NCI-H2196 (cell line): ENCODE measurements around the gene LAMA3.

ENCODE experiments used
- DNase-seq: peaks from one replicate; lab custom pipeline; 2025; ENCODE audit not compliant: unreplicated experiment; lab: John Stamatoyannopoulos, UW

Gene LAMA3

DNA sequence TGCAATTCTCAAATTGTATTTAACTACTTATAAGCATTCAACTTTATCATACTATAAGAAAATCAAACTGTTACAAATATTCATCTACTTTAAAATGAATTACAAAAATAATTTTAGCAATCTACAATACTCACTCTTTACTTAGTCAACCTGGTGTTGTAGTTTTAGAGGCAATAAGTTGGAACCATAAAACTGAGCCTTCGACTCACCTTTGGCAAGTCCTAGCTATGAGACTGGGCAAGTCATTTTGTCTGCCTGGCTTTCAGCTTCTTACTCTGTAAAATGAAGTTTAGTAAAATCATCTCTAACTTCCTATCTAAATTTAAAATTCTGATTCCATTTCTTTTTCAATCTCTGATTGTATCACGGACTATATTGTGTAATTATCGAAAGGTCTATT, 161.0 kb downstream of the LAMA3 start:
- DNase-seq, result no peak

DNA sequence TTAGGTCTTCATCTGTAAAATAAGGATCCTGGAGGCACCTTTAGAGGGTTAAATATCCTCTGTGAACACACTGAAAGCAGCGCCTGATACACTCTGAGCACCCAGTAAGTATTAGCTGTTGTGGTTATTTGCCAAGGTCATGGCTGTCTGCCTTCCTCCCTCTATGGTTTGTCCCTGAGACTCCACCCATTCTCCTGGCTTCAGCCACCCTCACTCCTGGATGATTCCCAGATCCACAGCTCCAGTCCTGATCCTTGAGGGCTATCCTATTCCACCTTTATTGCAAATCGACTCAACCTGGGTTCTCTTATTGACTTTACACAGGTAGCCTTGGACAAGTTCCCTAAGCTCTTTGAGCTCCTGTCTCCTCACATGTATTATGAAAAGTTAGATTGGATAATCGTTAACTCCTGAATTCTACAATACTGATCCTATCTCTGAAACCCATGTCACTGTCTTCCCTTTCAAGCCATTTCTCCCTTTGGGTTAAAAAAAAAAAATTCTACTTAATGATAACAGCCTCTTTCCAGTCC, 162.3 kb downstream of the LAMA3 start:
- DNase-seq, result no peak

DNA sequence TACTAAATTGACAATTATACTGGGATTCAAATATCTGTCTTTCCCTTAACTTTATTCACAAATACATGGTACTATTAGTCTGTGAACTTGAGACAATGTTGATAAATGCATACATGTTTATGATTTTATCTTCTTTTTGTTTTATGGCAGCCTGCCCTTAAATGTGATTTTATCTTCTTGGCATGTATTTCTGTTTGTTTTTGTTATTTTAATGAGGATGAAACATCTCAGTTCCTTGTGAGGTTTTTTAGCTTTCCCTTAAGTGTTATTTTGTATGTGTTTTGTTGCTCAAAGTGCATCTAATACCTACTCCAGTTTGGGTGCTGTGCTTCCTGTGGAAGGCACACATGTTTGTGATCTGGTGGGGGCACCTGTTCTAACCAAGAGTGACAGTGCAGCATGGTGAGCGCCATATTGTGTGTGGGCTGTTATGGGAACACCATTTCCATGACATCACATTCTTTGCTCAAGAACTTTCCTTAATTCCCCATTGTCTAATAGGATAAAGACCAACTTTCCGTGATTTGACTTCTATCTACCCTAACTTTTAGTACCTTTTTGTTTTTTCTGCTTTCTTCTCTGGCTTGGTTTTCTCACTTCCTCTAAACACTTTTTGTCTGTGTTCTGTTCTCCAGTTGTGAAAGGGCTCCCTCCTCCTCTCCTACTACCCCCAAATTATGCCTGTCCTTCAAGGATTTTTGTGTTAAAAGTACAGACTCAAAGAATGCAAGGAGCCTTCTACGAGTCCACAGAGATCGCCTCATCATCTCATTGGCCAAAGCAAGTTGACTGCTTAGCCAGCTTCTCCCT, 163.2 kb downstream of the LAMA3 start:
- DNase-seq, result no peak

DNA sequence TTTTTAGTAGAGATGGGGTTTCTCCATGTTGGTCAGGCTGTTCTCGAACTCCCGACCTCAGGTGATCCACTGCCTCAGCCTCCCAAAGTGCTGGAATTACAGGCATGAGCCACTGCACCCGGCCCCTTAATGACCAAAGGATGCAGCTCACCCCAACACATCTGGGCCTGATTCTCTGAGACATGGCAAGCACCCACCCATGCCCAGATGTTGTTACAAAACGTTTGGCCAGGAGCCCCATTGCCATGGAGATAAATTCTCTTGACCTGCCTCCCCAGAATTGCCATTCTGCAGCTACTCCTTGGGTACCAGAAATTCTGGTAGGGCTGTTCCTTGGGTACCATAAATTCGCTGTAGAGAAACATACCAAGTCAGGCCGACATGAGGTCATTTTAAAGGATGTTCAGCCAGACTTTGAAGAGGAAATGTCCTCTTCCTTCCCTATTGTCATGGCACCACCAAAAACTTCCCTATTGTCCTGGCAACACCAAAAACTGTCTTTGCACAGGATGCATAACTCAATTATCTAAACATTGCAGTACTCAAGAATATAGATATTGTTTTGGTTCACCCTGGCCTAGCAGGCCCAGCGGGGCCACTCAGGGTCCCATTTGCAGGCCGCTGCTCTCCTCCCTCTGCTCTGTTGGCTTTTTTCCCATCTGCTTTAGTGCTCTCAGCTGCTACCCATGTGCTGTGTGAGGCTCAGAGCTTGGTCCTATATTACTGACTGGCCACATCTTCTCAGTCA, 164.4 kb downstream of the LAMA3 start:
- no peak for DNase-seq

DNA sequence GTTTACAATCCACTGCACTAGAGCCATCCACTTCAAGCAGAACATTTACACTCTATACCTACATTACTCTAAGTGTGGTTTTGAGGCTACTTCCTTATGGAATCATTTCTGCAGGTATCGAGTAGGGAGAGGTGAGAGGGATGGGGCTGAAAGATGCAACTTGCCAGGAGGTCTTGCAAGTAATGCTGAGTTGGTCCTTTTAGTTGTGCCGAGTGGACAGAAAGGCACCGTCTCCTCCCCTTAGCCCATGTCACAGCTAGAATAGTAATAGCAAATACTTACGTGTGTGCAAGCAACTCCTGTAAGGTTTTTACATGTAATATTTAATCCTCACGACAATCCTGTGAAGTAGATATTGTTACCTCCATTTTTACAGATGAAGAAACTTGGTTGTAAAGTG, 166.5 kb downstream of the LAMA3 start:
- no peak for DNase-seq

DNA sequence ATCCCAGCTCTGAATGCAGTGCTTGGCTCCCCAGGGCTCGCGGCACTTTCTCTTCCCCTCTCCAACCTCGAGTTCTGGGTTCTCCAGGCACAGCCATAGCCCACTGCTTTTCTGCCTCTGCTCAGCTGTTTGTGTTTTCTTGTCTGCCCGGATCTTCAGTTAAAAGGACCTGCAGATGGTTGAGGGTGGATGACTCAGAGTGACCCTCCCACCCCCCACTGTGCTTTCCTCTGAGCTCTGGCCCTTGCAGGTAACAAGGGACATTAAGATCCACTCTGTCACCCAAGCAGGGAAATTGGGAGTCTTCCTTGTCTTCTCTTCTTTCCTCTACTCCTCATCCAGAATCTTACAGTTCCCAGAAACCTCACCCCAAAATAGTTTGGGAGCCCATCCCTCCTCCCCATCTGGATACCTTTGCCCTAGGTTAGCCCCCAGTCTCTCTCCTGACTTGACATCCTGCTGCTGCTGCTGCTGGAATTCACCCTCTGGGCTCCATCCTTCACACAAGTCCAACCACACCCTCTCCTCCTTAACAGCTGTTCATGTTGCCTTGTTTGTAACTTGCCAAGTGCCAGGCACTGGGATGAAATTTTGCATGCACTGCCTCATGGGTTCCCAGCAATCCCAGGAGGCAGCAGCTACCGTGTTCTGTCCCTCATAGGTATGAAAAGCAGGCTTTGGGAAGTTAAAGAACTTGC, 167.4 kb downstream of the LAMA3 start:
- DNase-seq, result no peak

DNA sequence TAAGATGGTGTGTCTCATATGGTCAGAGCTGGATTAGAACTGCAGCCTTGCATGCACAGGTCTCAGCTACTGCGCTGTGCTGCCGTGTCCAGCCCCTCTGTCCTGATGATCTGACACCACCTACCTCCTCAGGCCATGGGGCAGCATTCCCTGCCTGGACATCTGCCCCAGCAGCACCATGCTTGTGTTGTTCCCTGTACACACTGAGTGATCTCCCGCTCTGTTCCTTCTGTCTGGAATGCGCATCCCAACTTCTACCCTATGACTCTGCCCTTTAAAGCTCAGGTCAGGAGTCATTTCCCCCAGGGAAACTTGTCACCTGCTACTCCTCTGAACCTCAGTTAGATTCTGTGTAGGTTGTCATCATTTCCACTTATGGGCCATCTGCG, 167.9 kb downstream of the LAMA3 start:
- no peak for DNase-seq

DNA sequence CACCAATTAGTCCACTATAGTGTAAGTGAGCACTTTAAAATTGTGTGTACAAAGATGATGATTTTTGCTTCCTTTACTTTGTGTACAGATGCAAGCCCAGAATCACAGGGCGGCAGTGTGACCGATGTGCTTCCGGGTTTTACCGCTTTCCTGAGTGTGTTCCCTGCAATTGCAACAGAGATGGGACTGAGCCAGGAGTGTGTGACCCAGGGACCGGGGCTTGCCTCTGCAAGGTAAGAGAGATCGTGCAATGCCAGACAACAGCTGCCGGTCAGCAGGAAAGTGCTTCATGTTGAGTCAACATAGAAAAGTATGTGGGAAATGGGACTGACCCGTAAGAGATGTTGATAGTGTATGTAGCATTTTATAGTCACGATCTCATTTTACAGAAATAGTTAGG, 168.5 kb downstream of the LAMA3 start:
- DNase-seq, result peak; percentile 38

DNA sequence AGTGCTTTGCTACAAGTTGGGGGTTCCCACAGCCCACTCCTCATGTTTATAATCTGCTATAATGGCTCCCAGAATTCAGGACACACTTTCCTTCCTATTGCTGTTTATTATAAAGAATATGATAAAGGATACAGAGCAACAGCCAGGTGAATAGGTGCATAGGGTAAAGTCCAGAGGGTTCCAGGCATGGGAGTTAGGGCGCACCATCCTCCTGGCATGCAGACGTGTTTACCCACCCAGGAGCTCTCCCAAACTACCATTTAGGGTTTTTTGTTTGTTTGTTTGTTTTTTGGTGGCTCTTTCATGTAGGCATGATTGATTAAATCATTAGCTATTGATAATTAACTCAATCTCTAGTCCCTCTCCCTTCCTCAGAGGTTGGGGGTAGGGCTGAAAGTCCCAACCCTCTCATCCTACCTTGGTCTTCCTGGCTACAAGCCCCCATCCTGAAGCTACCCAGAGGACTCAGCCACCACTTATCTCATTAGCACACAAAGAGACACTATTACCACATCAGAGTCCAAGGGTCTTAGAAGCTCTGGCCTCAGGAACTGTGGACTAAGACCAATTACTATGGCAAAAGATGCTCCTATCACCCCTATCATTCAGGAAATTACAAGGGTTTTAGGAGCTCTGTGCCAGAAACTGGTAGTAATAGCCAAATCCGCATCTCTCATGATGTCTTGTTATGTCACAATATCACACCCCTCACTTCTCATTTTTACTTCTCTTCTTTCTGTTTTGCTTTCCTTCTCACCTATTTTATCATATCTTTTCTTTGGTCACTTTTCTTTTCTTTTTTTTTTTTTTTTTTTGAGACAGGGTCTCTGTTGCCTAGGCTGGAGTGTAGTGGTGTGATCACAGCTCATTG, 170.4 kb downstream of the LAMA3 start:
- no peak for DNase-seq

DNA sequence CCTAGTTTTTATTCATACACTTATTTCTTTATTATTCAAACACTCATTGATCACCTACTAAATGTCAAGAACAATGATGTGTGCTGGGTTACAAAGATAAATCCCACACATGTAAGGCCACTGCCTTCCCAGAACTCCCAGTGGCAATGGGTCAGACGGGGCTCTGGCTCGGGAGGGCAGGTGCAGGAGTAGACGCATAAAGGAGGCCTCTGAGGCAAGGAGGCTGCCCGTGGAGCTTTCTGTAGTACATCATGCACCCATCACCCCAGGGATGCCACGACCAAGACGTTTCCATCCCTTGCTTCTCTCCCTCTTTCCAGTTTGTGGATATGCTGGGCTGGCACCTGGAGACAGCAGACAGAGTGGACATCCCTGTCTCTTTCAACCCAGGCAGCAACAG, 172.1 kb downstream of the LAMA3 start:
- DNase-seq, result no peak

DNA sequence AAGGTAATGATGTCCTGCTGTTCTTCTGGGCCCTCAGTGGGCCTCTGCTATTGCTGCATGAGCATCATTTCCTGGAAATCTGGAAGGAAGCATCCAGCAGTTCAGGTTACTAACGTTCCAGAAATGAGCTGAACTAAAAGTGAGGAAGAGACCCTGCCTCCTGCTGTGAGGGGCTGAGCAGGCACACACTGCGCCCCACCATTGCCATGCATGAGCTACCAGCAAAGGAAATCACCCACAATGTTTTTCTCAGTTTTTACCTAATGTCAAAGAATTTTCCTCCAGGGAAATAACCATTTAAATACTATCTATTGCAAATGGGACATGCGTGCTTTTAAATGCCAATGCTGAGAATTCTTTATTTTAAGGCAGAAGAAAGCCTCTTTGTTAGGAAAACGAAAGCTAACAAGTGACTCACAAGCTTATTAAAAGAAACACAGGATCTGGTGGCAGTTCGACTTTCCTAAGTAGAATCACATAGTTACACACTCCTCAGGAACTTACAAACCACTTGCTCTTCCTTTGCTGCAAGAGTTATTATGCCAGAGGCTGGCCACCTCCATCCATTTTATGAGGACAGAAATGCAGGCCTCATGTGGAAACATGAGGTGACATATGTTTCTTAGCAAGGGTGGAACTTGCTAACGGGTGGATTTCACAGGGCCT, 172.7 kb downstream of the LAMA3 start:
- no peak for DNase-seq

DNA sequence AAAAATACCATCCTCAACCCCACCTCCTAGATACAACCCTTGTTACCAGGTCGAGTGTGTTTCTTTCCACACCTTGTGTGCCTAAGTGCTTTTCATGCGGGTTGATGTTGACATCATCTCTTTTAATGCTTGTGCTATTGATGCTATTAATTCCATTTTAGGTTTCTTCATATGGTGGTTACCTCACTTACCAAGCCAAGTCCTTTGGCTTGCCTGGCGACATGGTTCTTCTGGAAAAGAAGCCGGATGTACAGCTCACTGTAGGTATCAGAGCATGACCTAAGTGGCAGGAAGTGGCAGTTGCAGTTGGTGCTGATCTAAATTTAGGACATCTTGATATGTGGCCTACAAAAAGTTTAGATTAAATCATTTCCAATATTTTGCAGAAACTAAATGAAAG, 175.4 kb downstream of the LAMA3 start:
- no peak for DNase-seq

DNA sequence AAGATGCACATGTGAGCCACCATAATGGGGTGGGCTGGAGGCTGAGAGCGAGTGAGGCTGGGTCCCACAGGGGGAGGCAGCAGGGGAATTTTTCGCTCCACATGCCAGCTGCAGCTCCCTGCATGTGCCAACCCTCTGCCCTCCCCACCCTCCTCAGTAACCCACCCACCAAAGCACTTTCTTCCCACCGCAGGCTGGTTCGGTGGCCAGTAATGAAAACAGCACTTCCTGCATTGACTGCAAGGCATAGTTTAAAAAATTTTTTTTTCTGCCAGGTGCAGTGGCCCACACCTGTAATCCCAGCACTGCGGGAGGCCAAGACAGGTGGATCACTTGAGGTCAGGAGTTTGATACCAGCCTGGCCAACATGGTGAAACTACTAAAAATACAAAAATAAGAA, 177.8 kb downstream of the LAMA3 start:
- no peak for DNase-seq

DNA sequence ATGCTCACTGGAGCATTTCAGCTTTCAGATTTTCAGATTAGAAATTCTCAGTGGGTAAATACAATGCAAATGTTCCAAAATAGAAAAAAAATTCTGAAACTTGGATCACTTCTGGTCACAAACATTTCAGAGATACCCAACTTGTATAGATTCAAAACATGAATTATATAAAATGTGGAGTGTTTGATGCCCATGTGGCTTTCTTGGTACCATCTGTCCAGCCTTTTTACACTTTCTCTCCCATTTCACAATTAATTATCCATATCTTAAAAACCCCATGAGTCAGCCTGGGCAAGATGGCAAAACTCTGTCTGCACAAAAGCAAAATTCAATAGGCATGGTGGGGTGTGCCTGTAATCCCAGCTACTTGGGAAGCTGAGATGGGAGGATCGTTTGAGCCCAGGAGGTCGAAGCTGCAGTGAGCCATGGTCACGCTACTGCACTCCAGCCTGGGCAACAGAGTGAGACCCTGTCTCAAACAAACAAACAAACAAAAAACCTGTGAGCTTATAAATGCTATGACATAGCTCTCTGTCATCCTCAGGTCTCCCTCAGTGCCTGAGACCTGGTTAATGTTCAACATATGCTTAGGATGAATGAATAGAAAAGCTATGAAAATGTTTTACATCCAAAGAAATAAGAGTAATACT, 179.0 kb downstream of the LAMA3 start:
- no peak for DNase-seq

DNA sequence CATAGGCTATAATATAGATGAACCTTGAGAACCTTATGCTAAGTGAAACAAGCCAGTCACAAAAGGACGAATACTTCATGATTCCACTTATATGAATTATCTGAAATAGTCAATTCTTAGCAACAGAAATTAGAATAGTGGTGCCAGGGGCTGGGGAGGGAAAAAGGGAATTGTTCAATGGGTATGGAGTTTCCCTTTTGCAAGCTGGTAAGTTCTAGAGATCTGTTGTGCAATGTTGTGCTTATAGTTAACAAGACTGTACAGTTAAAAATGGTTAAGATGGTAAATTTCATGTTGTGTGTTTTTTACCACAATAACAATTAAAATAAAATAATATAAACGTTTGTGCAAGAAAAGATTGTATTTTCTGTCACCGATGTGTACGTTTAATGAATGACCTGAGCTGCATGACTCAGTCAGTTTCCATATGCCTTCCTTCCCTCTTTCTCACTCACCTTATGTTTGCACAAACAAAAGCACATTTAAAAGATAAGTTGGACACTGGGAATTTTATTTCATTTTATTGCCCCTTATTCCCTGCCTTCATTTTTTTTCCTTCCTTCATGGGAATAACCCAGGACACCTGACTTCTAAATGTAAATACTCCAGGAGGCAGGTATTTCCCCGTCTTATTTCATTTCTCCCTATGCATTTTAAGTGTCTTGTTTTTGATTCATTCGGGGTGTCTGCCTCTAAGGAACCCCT, 181.6 kb downstream of the LAMA3 start:
- DNase-seq, result no peak

DNA sequence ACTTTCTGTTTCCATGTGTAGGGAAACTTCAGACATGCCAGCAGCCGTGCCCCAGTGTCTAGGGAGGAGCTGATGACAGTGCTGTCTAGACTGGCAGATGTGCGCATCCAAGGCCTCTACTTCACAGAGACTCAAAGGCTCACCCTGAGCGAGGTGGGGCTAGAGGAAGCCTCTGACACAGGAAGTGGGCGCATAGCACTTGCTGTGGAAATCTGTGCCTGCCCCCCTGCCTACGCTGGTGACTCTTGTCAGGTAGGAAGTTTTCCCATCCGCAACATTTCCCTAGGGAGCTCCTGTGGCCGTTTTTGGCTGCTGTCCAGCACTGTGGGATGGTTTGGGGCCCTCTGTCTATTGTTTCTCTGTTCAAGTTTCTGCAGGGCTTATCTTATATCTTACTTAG, 182.2 kb downstream of the LAMA3 start:
- no peak for DNase-seq

DNA sequence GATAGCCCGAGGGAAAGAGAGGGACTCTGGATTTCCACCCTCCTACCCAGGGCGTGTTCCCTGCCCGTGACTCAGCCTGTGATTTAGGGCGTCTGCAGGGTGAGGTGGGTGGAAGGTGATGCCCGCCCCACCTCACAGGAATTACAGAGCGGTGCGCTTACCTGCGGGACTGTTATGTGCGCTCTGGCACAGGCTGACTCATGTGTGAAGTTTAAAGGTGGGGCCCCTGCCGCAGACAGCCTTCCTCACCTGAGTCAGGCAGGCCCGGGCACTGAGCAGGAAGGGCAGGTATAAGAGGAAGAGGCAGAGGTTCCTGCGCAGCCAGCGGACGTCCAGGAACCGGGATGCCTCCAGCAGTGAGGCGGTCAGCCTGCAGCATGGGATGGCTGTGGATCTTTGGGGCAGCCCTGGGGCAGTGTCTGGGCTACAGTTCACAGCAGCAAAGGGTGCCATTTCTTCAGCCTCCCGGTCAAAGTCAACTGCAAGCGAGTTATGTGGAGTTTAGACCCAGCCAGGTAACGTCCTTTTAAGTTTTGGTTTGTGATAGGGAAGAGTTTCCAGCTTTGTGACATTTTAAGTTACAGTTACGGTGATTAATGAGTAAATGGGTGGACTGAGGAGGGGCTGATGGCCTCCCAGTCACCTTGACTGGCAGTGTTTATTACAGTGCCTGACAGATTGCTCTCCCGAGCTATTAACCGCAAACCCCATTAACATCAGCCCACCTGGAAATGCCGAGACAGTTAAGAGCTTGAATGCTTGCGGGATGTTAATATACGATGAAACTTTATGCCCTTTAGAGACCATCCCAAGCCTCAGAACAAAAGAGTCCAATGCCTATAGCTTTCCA, 183.7 kb downstream of the LAMA3 start:
- no peak for DNase-seq
